WTC11 (cell line): ENCODE results near the gene NDUFA11. TPM values are rescaled to one million over a fixed set of nuclear protein-coding genes. Genes with fewer than 3 reads are reported as not detected.

Experiments
- ATAC-seq: fragments of 200-7000 bp; cut with Tn5 transposase; 2 replicates; pipeline ENCODE4 v1.10.0; 2021; ENCODE audit warnings: mild to moderate bottlenecking, moderate library complexity
- CTCF ChIA-PET: fragments of 300-600 bp; sonication (Branson Sonifier 250); formaldehyde crosslinking; loops from one replicate; lab custom pipeline; 2021; ENCODE audit warnings: antibody characterized with exemption; lab: Charles Lee
- POLR2A ChIA-PET: fragments of 350-600 bp; sonication (Branson Sonifier 250); formaldehyde crosslinking; loops from one replicate; lab custom pipeline; 2021; ENCODE audit warnings: antibody characterized with exemption; lab: Charles Lee
- DNase-seq: peaks from one replicate; pipeline ENCODE4 v3.0.0; 2021; ENCODE audit warnings: low spot score
- H3K27ac Mint-ChIP-seq: 2 replicates; pipeline ENCODE4 v1.8.0; 2021; ENCODE audit warnings: mixed read lengths
- H3K27me3 Mint-ChIP-seq: 2 replicates; pipeline ENCODE4 v1.8.0; 2021; ENCODE audit warnings: low read depth, mild to moderate bottlenecking, moderate library complexity, mixed read lengths
- H3K36me3 Mint-ChIP-seq: 2 replicates; pipeline ENCODE4 v1.8.0; 2021; ENCODE audit warnings: mixed read lengths
- H3K4me1 Mint-ChIP-seq: 2 replicates; pipeline ENCODE4 v1.8.0; 2022; ENCODE audit warnings: mixed read lengths
- H3K4me3 Mint-ChIP-seq: 2 replicates; pipeline ENCODE4 v1.8.0; 2021; ENCODE audit warnings: mild to moderate bottlenecking, moderate library complexity, mixed read lengths
- H3K9me3 Mint-ChIP-seq: 2 replicates; pipeline ENCODE4 v1.8.0; 2021; ENCODE audit warnings: mixed read lengths
- ATF2 ChIP-seq: sonication (generic); formaldehyde crosslinking; IDR thresholded peaks from 2 replicates; pipeline ENCODE4 v1.8.1; 2022; ENCODE audit warnings: low read depth, missing genetic modification reagents, borderline replicate concordance
- ETV6 ChIP-seq: sonication (generic); formaldehyde crosslinking; IDR thresholded peaks from 2 replicates; pipeline ENCODE4 v1.8.1; 2022; ENCODE audit warnings: mild to moderate bottlenecking, missing genetic modification reagents
- FOXP1 ChIP-seq: sonication (generic); formaldehyde crosslinking; IDR thresholded peaks from 2 replicates; pipeline ENCODE4 v1.8.0; 2022; ENCODE audit warnings: missing genetic modification reagents, mild to moderate bottlenecking, moderate library complexity, borderline replicate concordance
- GABPB1 ChIP-seq: sonication (generic); formaldehyde crosslinking; IDR thresholded peaks from 2 replicates; pipeline ENCODE4 v1.8.1; 2023; ENCODE audit warnings: mild to moderate bottlenecking, missing genetic modification reagents
- GRHL2 ChIP-seq: fragments of 250-450 bp; sonication (Bioruptor Pico); IDR thresholded peaks from 2 replicates; pipeline ENCODE4 v1.8.0; 2022; ENCODE audit warnings: mild to moderate bottlenecking, moderate library complexity; ENCODE audit not compliant: insufficient replicate concordance, severe bottlenecking
- MAX ChIP-seq: sonication (generic); formaldehyde crosslinking; IDR thresholded peaks from 2 replicates; pipeline ENCODE4 v1.8.0; 2022; ENCODE audit warnings: mild to moderate bottlenecking, missing genetic modification reagents
- MXD4 ChIP-seq: fragments of 250-450 bp; sonication (Bioruptor Pico); IDR thresholded peaks from 2 replicates; pipeline ENCODE4 v1.8.0; 2021; ENCODE audit warnings: mild to moderate bottlenecking, moderate library complexity, borderline replicate concordance
- NFE2L1 ChIP-seq: sonication (generic); formaldehyde crosslinking; IDR thresholded peaks from 2 replicates; pipeline ENCODE4 v1.8.1; 2023; ENCODE audit warnings: missing genetic modification reagents
- NR1H2 ChIP-seq: sonication (generic); formaldehyde crosslinking; IDR thresholded peaks from 2 replicates; pipeline ENCODE4 v1.9.0; 2021; ENCODE audit warnings: mild to moderate bottlenecking, moderate library complexity, missing genetic modification reagents
- PREB ChIP-seq: sonication (generic); formaldehyde crosslinking; IDR thresholded peaks from 2 replicates; pipeline ENCODE4 v1.8.1; 2022; ENCODE audit warnings: mild to moderate bottlenecking, missing genetic modification reagents, moderate library complexity, borderline replicate concordance
- RELA ChIP-seq: sonication (generic); formaldehyde crosslinking; IDR thresholded peaks from 2 replicates; pipeline ENCODE4 v1.8.1; 2022; ENCODE audit warnings: missing genetic modification reagents, mild to moderate bottlenecking, borderline replicate concordance
- SOX15 ChIP-seq: fragments of 250-450 bp; sonication (Bioruptor Pico); IDR thresholded peaks from 2 replicates; pipeline ENCODE4 v1.9.0; 2021; ENCODE audit warnings: mild to moderate bottlenecking
- SP1 ChIP-seq: sonication (generic); formaldehyde crosslinking; conservative IDR thresholded peaks from 2 replicates; pipeline ENCODE4 v1.8.1; 2022; ENCODE audit warnings: missing genetic modification reagents
- ZNF121 ChIP-seq: sonication (generic); formaldehyde crosslinking; IDR thresholded peaks from 2 replicates; pipeline ENCODE4 v1.8.0; 2023; ENCODE audit warnings: missing genetic modification reagents
- ZNF138 ChIP-seq: sonication (generic); formaldehyde crosslinking; conservative IDR thresholded peaks from 2 replicates; pipeline ENCODE4 v1.8.1; 2022; ENCODE audit warnings: mild to moderate bottlenecking, moderate library complexity, missing genetic modification reagents
- ZNF219 ChIP-seq: sonication (generic); formaldehyde crosslinking; IDR thresholded peaks from 2 replicates; pipeline ENCODE4 v1.8.0; 2023; ENCODE audit warnings: missing genetic modification reagents, mild to moderate bottlenecking, borderline replicate concordance
- ZNF232 ChIP-seq: sonication (generic); formaldehyde crosslinking; IDR thresholded peaks from 2 replicates; pipeline ENCODE4 v1.8.0; 2022; ENCODE audit warnings: mild to moderate bottlenecking, missing genetic modification reagents
- ZNF263 ChIP-seq: sonication (generic); formaldehyde crosslinking; IDR thresholded peaks from 2 replicates; pipeline ENCODE4 v1.8.1; 2022; ENCODE audit warnings: low read depth, mild to moderate bottlenecking, moderate library complexity, missing genetic modification reagents
- ZNF396 ChIP-seq: fragments of 250-450 bp; sonication (Bioruptor Pico); IDR thresholded peaks from 2 replicates; pipeline ENCODE4 v1.8.0; 2021; ENCODE audit warnings: mild to moderate bottlenecking, moderate library complexity, borderline replicate concordance
- ZNF425 ChIP-seq: fragments of 250-450 bp; sonication (Bioruptor Pico); conservative IDR thresholded peaks from 2 replicates; pipeline ENCODE4 v1.9.0; 2021; ENCODE audit warnings: mild to moderate bottlenecking
- total RNA-seq: library from RNA; stranded (reverse); gene quantifications from 3 replicates; pipeline ENCODE4 v1.2.3, GENCODE V29; 2021
- TF ChIP-seq, protein P1 (sequence below): sonication (generic); formaldehyde crosslinking; IDR thresholded peaks from 2 replicates; pipeline ENCODE4 v1.8.0; 2022; ENCODE audit warnings: mild to moderate bottlenecking, missing genetic modification reagents
- TF ChIP-seq, protein P2 (sequence below): fragments of 250-450 bp; sonication (Bioruptor Pico); IDR thresholded peaks from 2 replicates; pipeline ENCODE4 v1.9.0; 2021; ENCODE audit warnings: mild to moderate bottlenecking
- TF ChIP-seq, protein P3 (sequence below): fragments of 250-450 bp; sonication (Bioruptor Pico); IDR thresholded peaks from 2 replicates; pipeline ENCODE4 v1.8.0; 2021; ENCODE audit warnings: mild to moderate bottlenecking
- TF ChIP-seq, protein P4 (sequence below): sonication (generic); formaldehyde crosslinking; IDR thresholded peaks from 2 replicates; pipeline ENCODE4 v1.8.1; 2023; ENCODE audit warnings: mild to moderate bottlenecking, missing genetic modification reagents

Gene NDUFA11
- total RNA-seq, 1 experiment from 2014 or later: 261 TPM

- H3K36me3 Mint-ChIP-seq: no peaks in the 10 kb centered on the region
- H3K27me3 Mint-ChIP-seq: peaks cover 14% of the 10 kb centered on the region
- CTCF ChIA-PET: interaction anchor here (4.1 kb wide), 1 partner anchor 76 kb away, joined by 21 read pairs; no protein-coding TSS in a partner anchor
- ATAC-seq (no peak), DNase-seq (no peak)
- POLR2A ChIA-PET: interaction anchor here (0.7 kb wide), 2 partner anchors 40 to 52 kb away, joined by 3 to 6 read pairs; no protein-coding TSS in a partner anchor
- H3K4me3 Mint-ChIP-seq: no peak overlapping the region
- no peak for TF ChIP-seq ZNF121
- no peak for TF ChIP-seq ZNF425 (CRISPR knock-in tag)
- TF ChIP-seq, protein P1, sequence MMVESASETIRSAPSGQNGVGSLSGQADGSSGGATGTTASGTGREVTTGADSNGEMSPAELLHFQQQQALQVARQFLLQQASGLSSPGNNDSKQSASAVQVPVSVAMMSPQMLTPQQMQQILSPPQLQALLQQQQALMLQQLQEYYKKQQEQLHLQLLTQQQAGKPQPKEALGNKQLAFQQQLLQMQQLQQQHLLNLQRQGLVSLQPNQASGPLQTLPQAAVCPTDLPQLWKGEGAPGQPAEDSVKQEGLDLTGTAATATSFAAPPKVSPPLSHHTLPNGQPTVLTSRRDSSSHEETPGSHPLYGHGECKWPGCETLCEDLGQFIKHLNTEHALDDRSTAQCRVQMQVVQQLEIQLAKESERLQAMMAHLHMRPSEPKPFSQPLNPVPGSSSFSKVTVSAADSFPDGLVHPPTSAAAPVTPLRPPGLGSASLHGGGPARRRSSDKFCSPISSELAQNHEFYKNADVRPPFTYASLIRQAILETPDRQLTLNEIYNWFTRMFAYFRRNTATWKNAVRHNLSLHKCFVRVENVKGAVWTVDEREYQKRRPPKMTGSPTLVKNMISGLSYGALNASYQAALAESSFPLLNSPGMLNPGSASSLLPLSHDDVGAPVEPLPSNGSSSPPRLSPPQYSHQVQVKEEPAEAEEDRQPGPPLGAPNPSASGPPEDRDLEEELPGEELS (CRISPR knock-in tag): no peak
- no peak for TF ChIP-seq GRHL2 (CRISPR knock-in tag)
- TF ChIP-seq FOXP1 (CRISPR knock-in tag): no peak
- no peak for TF ChIP-seq ZNF263 (CRISPR knock-in tag)
- no peak for TF ChIP-seq MXD4 (CRISPR knock-in tag)
- TF ChIP-seq NFE2L1 (CRISPR knock-in tag): no peak
- no peak overlapping the region for H3K27ac Mint-ChIP-seq
- H3K4me1 Mint-ChIP-seq: peaks cover 11% of the 10 kb centered on the region
- no peaks in the 10 kb centered on the region for H3K9me3 Mint-ChIP-seq
Measured at GRCh38 chr19:5880196-5880595, 23.4 kb downstream of the NDUFA11 start.

- CTCF ChIA-PET: interaction anchor here (4.1 kb wide), 1 partner anchor 74 kb away, joined by 21 read pairs; no protein-coding TSS in a partner anchor
- ATAC-seq (no peak), DNase-seq (no peak)
- POLR2A ChIA-PET: no interaction called here
- H3K27ac Mint-ChIP-seq: no peak overlapping the region
- no peaks in the 10 kb centered on the region for H3K9me3 Mint-ChIP-seq
- H3K36me3 Mint-ChIP-seq: no peaks in the 10 kb centered on the region
- H3K4me3 Mint-ChIP-seq: no peak overlapping the region
- H3K27me3 Mint-ChIP-seq: peaks cover 6% of the 10 kb centered on the region
- TF ChIP-seq, protein P2, sequence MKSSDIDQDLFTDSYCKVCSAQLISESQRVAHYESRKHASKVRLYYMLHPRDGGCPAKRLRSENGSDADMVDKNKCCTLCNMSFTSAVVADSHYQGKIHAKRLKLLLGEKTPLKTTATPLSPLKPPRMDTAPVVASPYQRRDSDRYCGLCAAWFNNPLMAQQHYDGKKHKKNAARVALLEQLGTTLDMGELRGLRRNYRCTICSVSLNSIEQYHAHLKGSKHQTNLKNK (CRISPR knock-in tag): no peak
- TF ChIP-seq, protein P3, sequence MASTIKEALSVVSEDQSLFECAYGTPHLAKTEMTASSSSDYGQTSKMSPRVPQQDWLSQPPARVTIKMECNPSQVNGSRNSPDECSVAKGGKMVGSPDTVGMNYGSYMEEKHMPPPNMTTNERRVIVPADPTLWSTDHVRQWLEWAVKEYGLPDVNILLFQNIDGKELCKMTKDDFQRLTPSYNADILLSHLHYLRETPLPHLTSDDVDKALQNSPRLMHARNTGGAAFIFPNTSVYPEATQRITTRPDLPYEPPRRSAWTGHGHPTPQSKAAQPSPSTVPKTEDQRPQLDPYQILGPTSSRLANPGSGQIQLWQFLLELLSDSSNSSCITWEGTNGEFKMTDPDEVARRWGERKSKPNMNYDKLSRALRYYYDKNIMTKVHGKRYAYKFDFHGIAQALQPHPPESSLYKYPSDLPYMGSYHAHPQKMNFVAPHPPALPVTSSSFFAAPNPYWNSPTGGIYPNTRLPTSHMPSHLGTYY (CRISPR knock-in tag): no peak
- TF ChIP-seq GABPB1 (CRISPR knock-in tag) (no peak), ZNF232 (no peak), ETV6 (CRISPR knock-in tag) (no peak), ATF2 (no peak), RELA (CRISPR knock-in tag) (no peak)
- peaks cover 11% of the 10 kb centered on the region for H3K4me1 Mint-ChIP-seq
Measured at GRCh38 chr19:5877882-5878281, 25.7 kb downstream of the NDUFA11 start.

- no peaks in the 10 kb centered on the region for H3K9me3 Mint-ChIP-seq
- no peak for DNase-seq
- ChIA-PET POLR2A (no interaction called here), CTCF (interaction anchor here (4.1 kb wide), 1 partner anchor 73 kb away, joined by 21 read pairs; no protein-coding TSS in a partner anchor)
- H3K27ac Mint-ChIP-seq: no peak overlapping the region
- no peak for ATAC-seq
- no peaks in the 10 kb centered on the region for H3K36me3 Mint-ChIP-seq
- peaks cover 1% of the 10 kb centered on the region for H3K27me3 Mint-ChIP-seq
- peaks cover 9% of the 10 kb centered on the region for H3K4me1 Mint-ChIP-seq
- H3K4me3 Mint-ChIP-seq: no peak overlapping the region
- TF ChIP-seq, protein P4, sequence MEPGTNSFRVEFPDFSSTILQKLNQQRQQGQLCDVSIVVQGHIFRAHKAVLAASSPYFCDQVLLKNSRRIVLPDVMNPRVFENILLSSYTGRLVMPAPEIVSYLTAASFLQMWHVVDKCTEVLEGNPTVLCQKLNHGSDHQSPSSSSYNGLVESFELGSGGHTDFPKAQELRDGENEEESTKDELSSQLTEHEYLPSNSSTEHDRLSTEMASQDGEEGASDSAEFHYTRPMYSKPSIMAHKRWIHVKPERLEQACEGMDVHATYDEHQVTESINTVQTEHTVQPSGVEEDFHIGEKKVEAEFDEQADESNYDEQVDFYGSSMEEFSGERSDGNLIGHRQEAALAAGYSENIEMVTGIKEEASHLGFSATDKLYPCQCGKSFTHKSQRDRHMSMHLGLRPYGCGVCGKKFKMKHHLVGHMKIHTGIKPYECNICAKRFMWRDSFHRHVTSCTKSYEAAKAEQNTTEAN (CRISPR knock-in tag): no peak
- no peak for TF ChIP-seq NR1H2
- no peak for TF ChIP-seq ZNF219 (CRISPR knock-in tag)
- TF ChIP-seq SOX15 (CRISPR knock-in tag): no peak
- no peak for TF ChIP-seq ZNF138
- TF ChIP-seq ZNF396 (CRISPR knock-in tag): no peak
- no peak for TF ChIP-seq PREB (CRISPR knock-in tag)
- TF ChIP-seq MAX (CRISPR knock-in tag): no peak
- TF ChIP-seq SP1 (CRISPR knock-in tag): no peak
Measured at GRCh38 chr19:5877427-5877826, 26.2 kb downstream of the NDUFA11 start.
